NCI-H146 (cell line): Measurements from ENCODE around the gene VPS54.
"Not testable (repeated sequence)": the region's sequence is repeated elsewhere in the genome, so short reads cannot be mapped to it uniquely, and the experiment has no call there.

Source experiments
- DNase-seq: peaks from one replicate; lab custom pipeline; 2025; lab: John Stamatoyannopoulos, UW

The VPS54 gene

GRCh38 chr2:64023485-64024258 lies 4.4 kb upstream of the VPS54 start:
- peak; percentile 10 for DNase-seq

GRCh38 chr2:64021578-64021977 lies 2.4 kb upstream of the VPS54 start:
- no peak for DNase-seq

GRCh38 chr2:64019975-64020528 lies 824 bp upstream of the VPS54 start:
- DNase-seq: no peak

- peak; percentile 65 for DNase-seq
These were observed 536 bp downstream of the VPS54 start for GRCh38 chr2:64018701-64019082.

GRCh38 chr2:64017811-64018700 lies 1.2 kb downstream of the VPS54 start:
- peak; percentile 42 for DNase-seq

- DNase-seq: no peak
These were observed 3.3 kb downstream of the VPS54 start for GRCh38 chr2:64015898-64016297.

GRCh38 chr2:64015391-64015790 lies 3.8 kb downstream of the VPS54 start:
- no peak for DNase-seq

- DNase-seq: no peak
These were observed 4.6 kb downstream of the VPS54 start for GRCh38 chr2:64014628-64015027.

- DNase-seq: no peak
These were observed 6.2 kb downstream of the VPS54 start for GRCh38 chr2:64013053-64013452.

- no peak for DNase-seq
These were observed 7.1 kb downstream of the VPS54 start for GRCh38 chr2:64012115-64012514.

GRCh38 chr2:64008434-64009009 lies 10.7 kb downstream of the VPS54 start:
- DNase-seq: no peak

- DNase-seq: no peak
These were observed 11.3 kb downstream of the VPS54 start for GRCh38 chr2:64007924-64008323.

GRCh38 chr2:64005707-64006356 lies 13.4 kb downstream of the VPS54 start:
- no peak for DNase-seq

GRCh38 chr2:64003239-64003638 lies 16.0 kb downstream of the VPS54 start:
- DNase-seq: no peak

- DNase-seq: no peak
These were observed 17.7 kb downstream of the VPS54 start for GRCh38 chr2:64001382-64002101.

GRCh38 chr2:64000630-64001381 lies 18.4 kb downstream of the VPS54 start:
- DNase-seq: no peak

GRCh38 chr2:63999049-63999448 lies 20.2 kb downstream of the VPS54 start:
- DNase-seq: no peak

GRCh38 chr2:63996582-63997198 lies 22.5 kb downstream of the VPS54 start:
- not testable (repeated sequence) for DNase-seq

- not testable (repeated sequence) for DNase-seq
These were observed 24.7 kb downstream of the VPS54 start for GRCh38 chr2:63994329-63995070.
